ENCODE data around the gene GJB2.

Gene GJB2

DNA sequence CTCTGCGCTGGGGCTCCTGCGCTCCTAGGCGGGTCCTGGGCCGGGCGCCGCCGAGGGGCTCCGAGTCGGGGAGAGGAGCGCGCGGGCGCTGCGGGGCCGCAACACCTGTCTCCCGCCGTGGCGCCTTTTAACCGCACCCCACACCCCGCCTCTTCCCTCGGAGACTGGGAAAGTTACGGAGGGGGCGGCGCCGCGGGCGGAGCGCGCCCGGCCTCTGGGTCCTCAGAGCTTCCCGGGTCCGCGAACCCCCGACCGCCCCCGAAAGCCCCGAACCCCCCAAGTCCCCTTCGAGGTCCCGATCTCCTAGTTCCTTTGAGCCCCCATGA lies at the start of gene GJB2:
Gene GJB2, minus strand, starts transcription at position 103 of the 326 bp plus-strand sequence. CDS start 3,357 bp downstream, outside the sequence.
- Histone ChIP-seq H3K4me3 (ENCODE audit: low read length) (peak within 1 kb of the TSS; percentile 57), H3K4me1 (ENCODE audit: control insufficient read depth, low read depth, low read length) (peaks cover 15% of the 10 kb centered on the region), H3K27me3 (ENCODE audit: control insufficient read depth, insufficient read depth, low read length) (peaks cover 98% of the 10 kb centered on the region), H3K9me3 (ENCODE audit: control insufficient read depth, low read depth, low read length) (no peaks in the 10 kb centered on the region), H3K27ac (ENCODE audit: low read length) (no peak within 1 kb of the TSS), H3K36me3 (ENCODE audit: control insufficient read depth, low read depth, low read length) (no peaks in the 10 kb centered on the region), H3K9ac (ENCODE audit: low read length) (no peak within 1 kb of the TSS)

DNA sequence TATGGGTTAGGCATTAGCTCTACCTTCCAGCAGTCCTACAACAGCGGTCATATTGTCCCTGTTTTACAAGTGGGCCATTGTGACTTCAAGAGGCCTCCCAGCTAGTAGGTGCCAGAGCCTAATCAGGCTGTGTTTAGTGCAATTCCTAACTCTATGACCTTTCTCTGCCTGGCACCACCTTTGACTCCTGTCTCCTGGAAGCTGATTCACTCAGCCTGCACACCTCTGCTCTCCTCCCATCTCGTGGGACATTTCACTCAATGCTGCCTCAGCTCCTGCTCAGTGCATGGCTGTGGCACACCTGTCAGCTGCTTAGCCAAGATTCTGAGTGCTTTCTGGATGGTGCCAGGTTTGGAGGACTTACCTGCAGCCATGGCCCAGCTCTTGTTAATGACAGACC lies 48.9 kb upstream of the GJB2 start:
- no peaks in the 10 kb centered on the region for H3K9me3 ChIP-seq (ENCODE audit: control insufficient read depth, low read depth, low read length)
- H3K36me3 ChIP-seq (ENCODE audit: control insufficient read depth, low read depth, low read length) = no peaks in the 10 kb centered on the region
- H3K4me1 ChIP-seq (ENCODE audit: control insufficient read depth, low read depth, low read length) = no peaks in the 10 kb centered on the region
- H3K27ac ChIP-seq (ENCODE audit: low read length) = no peak overlapping the region
- H3K9ac ChIP-seq (ENCODE audit: low read length) = no peak overlapping the region
- H3K4me3 ChIP-seq (ENCODE audit: low read length) = no peak overlapping the region
- H3K27me3 ChIP-seq (ENCODE audit: control insufficient read depth, insufficient read depth, low read length) = no peaks in the 10 kb centered on the region

DNA sequence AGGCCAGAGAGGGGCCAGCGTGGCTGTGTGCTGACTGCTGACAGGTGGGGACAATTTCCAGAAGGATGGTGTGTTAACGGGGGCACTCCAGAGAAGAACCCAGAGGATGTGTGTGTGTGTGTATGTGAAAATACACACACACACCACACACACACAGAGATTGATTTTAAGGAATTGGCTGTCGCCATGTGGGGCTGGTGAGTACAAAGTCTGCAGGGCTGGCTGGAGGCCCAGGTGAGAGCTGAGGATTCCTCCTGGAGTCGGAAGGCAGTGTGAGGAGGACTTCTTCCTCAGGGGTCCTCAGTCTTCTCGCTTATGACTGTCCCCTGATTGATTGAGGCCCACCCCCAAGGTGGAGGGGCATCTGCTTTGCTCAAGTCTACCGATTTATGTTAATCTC lies 47.0 kb upstream of the GJB2 start:
- Histone ChIP-seq H3K36me3 (ENCODE audit: control insufficient read depth, low read depth, low read length) (no peaks in the 10 kb centered on the region), H3K9ac (ENCODE audit: low read length) (no peak overlapping the region), H3K27ac (ENCODE audit: low read length) (no peak overlapping the region), H3K4me1 (ENCODE audit: control insufficient read depth, low read depth, low read length) (no peaks in the 10 kb centered on the region), H3K9me3 (ENCODE audit: control insufficient read depth, low read depth, low read length) (no peaks in the 10 kb centered on the region), H3K27me3 (ENCODE audit: control insufficient read depth, insufficient read depth, low read length) (peaks cover 2% of the 10 kb centered on the region), H3K4me3 (ENCODE audit: low read length) (no peak overlapping the region)

DNA sequence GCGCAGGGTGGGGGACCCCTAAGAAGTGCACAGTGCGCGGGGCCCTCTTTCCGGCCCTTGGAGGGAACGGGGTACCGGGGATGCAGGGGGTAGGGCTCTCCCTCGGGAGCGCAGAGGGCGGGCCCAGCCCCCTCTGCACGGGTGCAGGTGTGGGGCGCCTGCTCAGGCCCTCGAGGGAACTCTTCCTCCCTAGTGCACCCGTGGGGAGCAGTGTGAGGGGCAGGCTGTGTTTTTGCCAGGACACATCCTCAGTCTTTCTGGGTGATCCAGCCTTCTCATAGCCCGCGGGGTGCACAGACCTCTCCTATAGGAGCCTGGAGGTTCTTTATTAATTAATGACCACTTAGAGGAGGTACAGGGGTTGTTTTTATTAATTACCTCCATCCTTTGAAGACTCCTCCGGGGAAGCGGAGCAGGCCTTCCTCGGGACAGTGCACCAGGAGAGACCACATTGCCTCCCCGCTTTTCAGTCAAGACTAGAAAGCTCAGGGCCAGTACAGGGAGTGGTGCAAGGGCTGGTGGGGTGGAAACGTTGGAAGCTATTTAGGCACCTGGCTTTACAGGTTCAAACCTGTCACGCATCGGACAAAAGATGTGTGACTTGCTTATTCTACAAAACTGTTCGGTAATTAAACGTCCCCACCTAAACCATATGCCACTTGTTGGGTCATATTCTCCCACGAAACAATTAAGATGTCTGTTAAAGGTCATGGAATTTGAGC lies 40.0 kb upstream of the GJB2 start:
- Histone ChIP-seq H3K27ac (ENCODE audit: low read length) (no peak overlapping the region), H3K36me3 (ENCODE audit: control insufficient read depth, low read depth, low read length) (no peaks in the 10 kb centered on the region), H3K9me3 (ENCODE audit: control insufficient read depth, low read depth, low read length) (no peaks in the 10 kb centered on the region), H3K4me1 (ENCODE audit: control insufficient read depth, low read depth, low read length) (peaks cover 9% of the 10 kb centered on the region), H3K4me3 (ENCODE audit: low read length) (peak overlapping the region; percentile 52), H3K9ac (ENCODE audit: low read length) (no peak overlapping the region), H3K27me3 (ENCODE audit: control insufficient read depth, insufficient read depth, low read length) (peaks cover 58% of the 10 kb centered on the region)

DNA sequence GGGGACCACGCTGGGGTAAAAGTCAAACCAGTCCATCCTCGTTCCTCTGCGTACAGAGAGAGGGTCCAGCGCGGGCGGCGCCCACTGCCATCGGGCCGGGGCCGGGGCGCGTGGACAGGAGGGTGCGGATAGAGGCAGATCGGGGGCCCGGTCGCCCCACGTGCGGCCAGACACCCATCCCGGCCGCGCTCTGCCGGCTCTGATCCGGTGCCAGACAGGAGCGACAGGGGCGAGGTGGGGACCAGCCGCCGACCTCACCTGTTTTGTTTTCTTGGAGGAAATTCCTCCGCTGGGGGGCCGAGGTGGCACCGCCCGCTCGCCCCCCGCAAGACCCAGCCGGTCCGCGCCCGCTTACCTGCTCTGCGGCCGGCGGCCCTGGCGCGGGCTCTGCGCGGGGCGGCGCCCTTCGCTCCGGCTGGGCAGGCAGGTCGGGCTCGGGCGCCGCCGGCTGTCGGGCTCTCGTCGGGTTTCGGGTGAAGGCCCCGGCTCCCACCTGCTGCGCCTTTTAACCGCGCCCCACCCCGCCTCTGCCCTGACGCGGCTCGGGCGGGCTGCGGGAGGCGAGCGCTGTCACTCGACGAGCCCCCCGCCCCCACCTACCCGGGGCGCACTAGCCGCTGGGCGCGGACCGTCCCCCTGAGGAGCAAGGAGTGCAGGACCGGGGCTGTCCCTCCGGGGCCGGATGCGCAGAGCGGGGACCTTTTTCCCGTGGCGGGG lies 39.3 kb upstream of the GJB2 start, which contains the start of gene GJB6:
Gene GJB6, minus strand, starts transcription at position 481 of the 717 bp plus-strand sequence. CDS start 8,839 bp downstream, outside the sequence.
- no peaks in the 10 kb centered on the region for H3K9me3 ChIP-seq (ENCODE audit: control insufficient read depth, low read depth, low read length)
- H3K4me3 ChIP-seq (ENCODE audit: low read length) = peak within 1 kb of the TSS; percentile 52
- no peak within 1 kb of the TSS for H3K9ac ChIP-seq (ENCODE audit: low read length)
- H3K36me3 ChIP-seq (ENCODE audit: control insufficient read depth, low read depth, low read length) = no peaks in the 10 kb centered on the region
- peaks cover 63% of the 10 kb centered on the region for H3K27me3 ChIP-seq (ENCODE audit: control insufficient read depth, insufficient read depth, low read length)
- no peak within 1 kb of the TSS for H3K27ac ChIP-seq (ENCODE audit: low read length)
- H3K4me1 ChIP-seq (ENCODE audit: control insufficient read depth, low read depth, low read length) = peaks cover 9% of the 10 kb centered on the region

DNA sequence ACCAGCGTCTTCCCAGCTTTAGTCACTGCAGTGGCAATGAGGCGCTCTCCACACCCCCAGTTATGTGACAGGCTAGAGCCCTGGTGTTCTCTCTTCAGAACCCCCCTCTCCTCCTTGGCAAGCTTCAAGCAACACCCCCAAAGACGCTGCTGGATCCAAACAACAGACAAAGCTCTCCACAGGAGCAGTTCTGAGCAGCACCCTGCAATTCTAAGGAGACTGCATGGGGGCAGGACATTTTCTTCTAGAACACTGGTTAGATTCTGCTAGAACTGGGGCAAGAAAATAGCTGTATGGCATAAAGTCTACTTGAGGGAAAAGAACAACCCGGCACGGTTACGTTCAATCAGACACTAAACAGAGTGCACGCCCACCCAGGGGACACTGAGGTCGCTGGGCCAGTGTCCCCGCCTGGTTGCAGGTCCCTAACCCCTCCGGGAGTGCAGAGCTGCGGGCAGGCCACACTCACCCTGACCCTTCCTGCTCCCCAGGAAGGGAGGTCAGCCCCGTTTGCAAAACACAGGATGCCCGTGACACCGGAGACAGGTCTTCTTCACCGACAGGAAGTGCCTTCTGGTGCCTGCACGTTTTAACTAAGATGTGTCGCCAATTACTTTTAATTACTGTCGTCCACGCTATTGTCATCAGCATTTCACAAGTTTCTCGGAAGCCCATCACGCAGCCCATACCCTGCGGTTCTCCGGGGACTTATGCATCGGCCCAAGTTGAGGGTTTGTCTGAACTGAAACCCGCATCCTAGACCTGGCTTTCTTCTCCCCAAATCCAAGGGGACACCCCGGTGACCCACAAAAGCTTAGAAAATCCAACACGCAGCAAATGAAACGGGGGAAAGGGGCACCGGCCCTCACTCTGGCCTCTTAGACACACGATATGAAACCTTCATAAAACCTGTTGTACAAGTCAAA lies 38.4 kb upstream of the GJB2 start:
- Histone ChIP-seq H3K9ac (ENCODE audit: low read length) (no peak overlapping the region), H3K4me1 (ENCODE audit: control insufficient read depth, low read depth, low read length) (peaks cover 9% of the 10 kb centered on the region), H3K27ac (ENCODE audit: low read length) (no peak overlapping the region), H3K4me3 (ENCODE audit: low read length) (peak overlapping the region; percentile 52), H3K9me3 (ENCODE audit: control insufficient read depth, low read depth, low read length) (no peaks in the 10 kb centered on the region), H3K36me3 (ENCODE audit: control insufficient read depth, low read depth, low read length) (no peaks in the 10 kb centered on the region), H3K27me3 (ENCODE audit: control insufficient read depth, insufficient read depth, low read length) (peaks cover 63% of the 10 kb centered on the region)

DNA sequence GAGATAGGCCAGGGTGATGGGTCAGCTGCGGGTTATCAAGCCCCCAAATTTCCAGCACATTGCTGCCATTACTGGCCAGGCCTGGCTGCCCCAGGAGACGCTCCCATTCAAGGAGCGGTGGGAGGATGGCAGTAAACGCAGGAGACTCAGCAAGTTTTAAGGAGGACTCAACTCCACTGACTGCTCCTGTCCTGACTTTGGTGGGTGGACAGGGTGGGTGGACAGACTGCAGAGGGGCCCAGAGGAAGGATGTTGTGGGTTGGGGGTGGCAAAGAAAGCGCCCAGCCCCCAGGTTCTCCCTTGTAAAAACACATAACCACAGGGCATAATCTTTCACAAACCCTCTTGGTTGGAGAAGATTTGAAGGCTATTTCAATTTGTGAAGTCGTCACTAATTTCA lies 35.0 kb upstream of the GJB2 start:
- no peak overlapping the region for H3K9ac ChIP-seq (ENCODE audit: low read length)
- no peaks in the 10 kb centered on the region for H3K9me3 ChIP-seq (ENCODE audit: control insufficient read depth, low read depth, low read length)
- peaks cover 41% of the 10 kb centered on the region for H3K27me3 ChIP-seq (ENCODE audit: control insufficient read depth, insufficient read depth, low read length)
- no peak overlapping the region for H3K4me3 ChIP-seq (ENCODE audit: low read length)
- H3K4me1 ChIP-seq (ENCODE audit: control insufficient read depth, low read depth, low read length) = peaks cover 9% of the 10 kb centered on the region
- H3K27ac ChIP-seq (ENCODE audit: low read length) = no peak overlapping the region
- no peaks in the 10 kb centered on the region for H3K36me3 ChIP-seq (ENCODE audit: control insufficient read depth, low read depth, low read length)

DNA sequence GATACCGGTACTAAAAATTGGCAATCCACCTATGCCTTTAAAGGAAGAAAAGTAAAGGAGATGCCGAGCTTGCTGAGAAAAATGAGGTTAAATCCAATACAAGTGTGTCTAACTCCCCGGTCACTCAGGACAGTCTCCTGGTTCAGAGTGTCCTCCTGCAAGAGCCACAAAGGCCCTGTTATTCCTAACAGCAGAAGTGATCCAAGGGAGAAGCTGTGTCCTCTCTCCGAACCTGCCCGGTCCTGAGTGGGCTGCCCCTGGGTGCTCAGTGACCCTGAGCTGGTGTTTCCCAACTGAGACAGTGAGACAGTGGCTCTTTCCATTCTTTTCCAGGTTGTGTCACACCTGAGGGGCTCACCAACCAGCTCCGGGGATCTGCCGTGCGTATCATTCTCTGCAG lies 34.5 kb upstream of the GJB2 start:
- no peaks in the 10 kb centered on the region for H3K36me3 ChIP-seq (ENCODE audit: control insufficient read depth, low read depth, low read length)
- no peak overlapping the region for H3K27ac ChIP-seq (ENCODE audit: low read length)
- H3K9ac ChIP-seq (ENCODE audit: low read length) = no peak overlapping the region
- H3K9me3 ChIP-seq (ENCODE audit: control insufficient read depth, low read depth, low read length) = no peaks in the 10 kb centered on the region
- no peak overlapping the region for H3K4me3 ChIP-seq (ENCODE audit: low read length)
- peaks cover 9% of the 10 kb centered on the region for H3K4me1 ChIP-seq (ENCODE audit: control insufficient read depth, low read depth, low read length)
- H3K27me3 ChIP-seq (ENCODE audit: control insufficient read depth, insufficient read depth, low read length) = peaks cover 36% of the 10 kb centered on the region

DNA sequence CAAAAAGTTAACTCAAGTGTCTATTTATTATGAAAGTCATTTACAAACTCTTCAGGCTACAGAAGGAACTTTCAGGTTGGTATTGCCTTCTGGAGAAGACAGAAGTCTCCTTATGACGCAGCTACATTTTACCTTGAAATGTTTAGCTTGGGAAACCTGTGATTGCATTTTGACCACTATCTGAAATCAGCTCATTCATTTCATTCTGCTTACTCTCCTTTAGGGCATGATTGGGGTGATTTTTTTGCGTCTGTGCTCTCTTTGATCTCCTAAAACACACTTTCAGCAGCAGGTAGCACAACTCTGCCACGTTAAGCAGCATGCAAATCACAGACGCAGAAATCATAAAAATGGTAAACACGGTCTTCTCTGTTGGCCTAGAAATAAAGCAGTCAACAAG lies 29.8 kb upstream of the GJB2 start:
- H3K4me3 ChIP-seq (ENCODE audit: low read length) = no peak overlapping the region
- no peak overlapping the region for H3K9ac ChIP-seq (ENCODE audit: low read length)
- H3K27me3 ChIP-seq (ENCODE audit: control insufficient read depth, insufficient read depth, low read length) = peaks cover 5% of the 10 kb centered on the region
- H3K9me3 ChIP-seq (ENCODE audit: control insufficient read depth, low read depth, low read length) = no peaks in the 10 kb centered on the region
- no peaks in the 10 kb centered on the region for H3K4me1 ChIP-seq (ENCODE audit: control insufficient read depth, low read depth, low read length)
- no peak overlapping the region for H3K27ac ChIP-seq (ENCODE audit: low read length)
- no peaks in the 10 kb centered on the region for H3K36me3 ChIP-seq (ENCODE audit: control insufficient read depth, low read depth, low read length)

DNA sequence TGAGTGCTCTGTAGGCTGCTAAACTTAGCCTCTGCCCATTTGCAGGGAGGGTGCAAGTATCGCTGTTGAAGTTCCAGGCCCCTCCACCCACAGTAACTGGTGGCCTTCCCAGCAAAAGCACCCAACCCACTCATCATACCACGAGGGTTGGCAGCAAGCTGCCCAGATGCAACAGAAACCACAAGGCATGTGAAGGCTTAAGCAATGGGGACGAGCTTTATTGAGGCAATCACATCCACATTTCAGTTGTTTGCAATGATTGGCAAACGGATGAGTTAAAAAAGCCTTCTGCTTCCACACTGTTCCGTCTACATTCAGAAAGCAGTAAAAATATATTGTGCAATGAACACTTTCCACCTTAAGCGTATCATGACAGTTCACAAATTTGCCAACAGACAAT lies 29.0 kb upstream of the GJB2 start:
- H3K9ac ChIP-seq (ENCODE audit: low read length) = no peak overlapping the region
- no peaks in the 10 kb centered on the region for H3K36me3 ChIP-seq (ENCODE audit: control insufficient read depth, low read depth, low read length)
- no peaks in the 10 kb centered on the region for H3K4me1 ChIP-seq (ENCODE audit: control insufficient read depth, low read depth, low read length)
- H3K4me3 ChIP-seq (ENCODE audit: low read length) = no peak overlapping the region
- no peaks in the 10 kb centered on the region for H3K9me3 ChIP-seq (ENCODE audit: control insufficient read depth, low read depth, low read length)
- H3K27ac ChIP-seq (ENCODE audit: low read length) = no peak overlapping the region
- no peaks in the 10 kb centered on the region for H3K27me3 ChIP-seq (ENCODE audit: control insufficient read depth, insufficient read depth, low read length)

DNA sequence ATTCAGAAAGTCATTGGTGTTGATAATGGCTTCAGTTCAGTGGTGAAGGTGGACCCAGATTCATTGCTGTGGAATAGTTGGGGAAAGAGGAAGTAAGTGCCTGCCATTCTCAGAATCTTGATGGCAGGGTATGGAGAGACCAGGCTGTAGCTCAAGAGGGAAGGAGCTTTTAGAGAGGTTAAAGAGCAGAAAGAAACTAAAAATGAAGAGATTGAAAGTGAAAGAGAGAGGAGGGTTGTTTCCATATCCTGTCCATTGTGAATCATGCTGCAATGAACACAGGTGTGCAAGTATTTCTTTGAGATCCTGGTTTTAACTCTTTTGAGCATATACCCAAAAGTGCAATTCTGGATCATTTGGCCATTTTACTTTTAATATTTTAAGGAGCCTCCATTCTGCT lies 26.8 kb upstream of the GJB2 start:
- no peaks in the 10 kb centered on the region for H3K4me1 ChIP-seq (ENCODE audit: control insufficient read depth, low read depth, low read length)
- H3K9ac ChIP-seq (ENCODE audit: low read length) = no peak overlapping the region
- H3K9me3 ChIP-seq (ENCODE audit: control insufficient read depth, low read depth, low read length) = no peaks in the 10 kb centered on the region
- H3K4me3 ChIP-seq (ENCODE audit: low read length) = no peak overlapping the region
- no peaks in the 10 kb centered on the region for H3K36me3 ChIP-seq (ENCODE audit: control insufficient read depth, low read depth, low read length)
- H3K27ac ChIP-seq (ENCODE audit: low read length) = no peak overlapping the region
- no peaks in the 10 kb centered on the region for H3K27me3 ChIP-seq (ENCODE audit: control insufficient read depth, insufficient read depth, low read length)
